Measurements from ENCODE around the gene PRDM16. TPM values are rescaled to one million over a fixed set of nuclear protein-coding genes. Genes with fewer than 3 reads are reported as not detected.
A peak's percentile ranks its signal among the peaks of the same experiment; 100 is the strongest.

The PRDM16 gene
- total and polyA plus RNA-seq, 2 of the 13 experiments (the other 11 are each of a cell fraction or from before 2014, with no cell fraction given), result 0.15 to 0.81 TPM

GRCh38 chr1:3355894-3356826 is 287.2 kb downstream of the PRDM16 start (continued):
- no peak for TF ChIP-seq ZSCAN5A (CRISPR knock-in tag; IDR thresholded peaks at IDR 0.05; ENCODE audit: borderline replicate concordance)
- TF ChIP-seq ERF (CRISPR knock-in tag; IDR thresholded peaks at IDR 0.05), result peak; percentile 52; the same call in 1 of the 2 replicates
- TF ChIP-seq ZNF30 (CRISPR knock-in tag; IDR thresholded peaks at IDR 0.05), result no peak
- TF ChIP-seq ZBTB25 (CRISPR knock-in tag; IDR thresholded peaks at IDR 0.05), result no peak
- TF ChIP-seq HNRNPLL (IDR thresholded peaks at IDR 0.05; ENCODE audit: low read depth, low read length, poor library complexity, severe bottlenecking), result no peak
- TF ChIP-seq GABPB1 (CRISPR knock-in tag; IDR thresholded peaks at IDR 0.05), result peak; percentile 37; the same call in 1 of the 2 replicates
- TF ChIP-seq, protein P1, sequence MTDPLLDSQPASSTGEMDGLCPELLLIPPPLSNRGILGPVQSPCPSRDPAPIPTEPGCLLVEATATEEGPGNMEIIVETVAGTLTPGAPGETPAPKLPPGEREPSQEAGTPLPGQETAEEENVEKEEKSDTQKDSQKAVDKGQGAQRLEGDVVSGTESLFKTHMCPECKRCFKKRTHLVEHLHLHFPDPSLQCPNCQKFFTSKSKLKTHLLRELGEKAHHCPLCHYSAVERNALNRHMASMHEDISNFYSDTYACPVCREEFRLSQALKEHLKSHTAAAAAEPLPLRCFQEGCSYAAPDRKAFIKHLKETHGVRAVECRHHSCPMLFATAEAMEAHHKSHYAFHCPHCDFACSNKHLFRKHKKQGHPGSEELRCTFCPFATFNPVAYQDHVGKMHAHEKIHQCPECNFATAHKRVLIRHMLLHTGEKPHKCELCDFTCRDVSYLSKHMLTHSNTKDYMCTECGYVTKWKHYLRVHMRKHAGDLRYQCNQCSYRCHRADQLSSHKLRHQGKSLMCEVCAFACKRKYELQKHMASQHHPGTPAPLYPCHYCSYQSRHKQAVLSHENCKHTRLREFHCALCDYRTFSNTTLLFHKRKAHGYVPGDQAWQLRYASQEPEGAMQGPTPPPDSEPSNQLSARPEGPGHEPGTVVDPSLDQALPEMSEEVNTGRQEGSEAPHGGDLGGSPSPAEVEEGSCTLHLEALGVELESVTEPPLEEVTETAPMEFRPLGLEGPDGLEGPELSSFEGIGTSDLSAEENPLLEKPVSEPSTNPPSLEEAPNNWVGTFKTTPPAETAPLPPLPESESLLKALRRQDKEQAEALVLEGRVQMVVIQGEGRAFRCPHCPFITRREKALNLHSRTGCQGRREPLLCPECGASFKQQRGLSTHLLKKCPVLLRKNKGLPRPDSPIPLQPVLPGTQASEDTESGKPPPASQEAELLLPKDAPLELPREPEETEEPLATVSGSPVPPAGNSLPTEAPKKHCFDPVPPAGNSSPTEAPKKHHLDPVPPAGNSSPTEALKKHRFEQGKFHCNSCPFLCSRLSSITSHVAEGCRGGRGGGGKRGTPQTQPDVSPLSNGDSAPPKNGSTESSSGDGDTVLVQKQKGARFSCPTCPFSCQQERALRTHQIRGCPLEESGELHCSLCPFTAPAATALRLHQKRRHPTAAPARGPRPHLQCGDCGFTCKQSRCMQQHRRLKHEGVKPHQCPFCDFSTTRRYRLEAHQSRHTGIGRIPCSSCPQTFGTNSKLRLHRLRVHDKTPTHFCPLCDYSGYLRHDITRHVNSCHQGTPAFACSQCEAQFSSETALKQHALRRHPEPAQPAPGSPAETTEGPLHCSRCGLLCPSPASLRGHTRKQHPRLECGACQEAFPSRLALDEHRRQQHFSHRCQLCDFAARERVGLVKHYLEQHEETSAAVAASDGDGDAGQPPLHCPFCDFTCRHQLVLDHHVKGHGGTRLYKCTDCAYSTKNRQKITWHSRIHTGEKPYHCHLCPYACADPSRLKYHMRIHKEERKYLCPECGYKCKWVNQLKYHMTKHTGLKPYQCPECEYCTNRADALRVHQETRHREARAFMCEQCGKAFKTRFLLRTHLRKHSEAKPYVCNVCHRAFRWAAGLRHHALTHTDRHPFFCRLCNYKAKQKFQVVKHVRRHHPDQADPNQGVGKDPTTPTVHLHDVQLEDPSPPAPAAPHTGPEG (CRISPR knock-in tag; IDR thresholded peaks at IDR 0.05), result no peak
- TF ChIP-seq ZNF777 (CRISPR knock-in tag; IDR thresholded peaks at IDR 0.05), result no peak
- TF ChIP-seq RAD21 (CRISPR knock-in tag; IDR thresholded peaks at IDR 0.05), result no peak
- TF ChIP-seq PRDM15 (CRISPR knock-in tag; IDR thresholded peaks at IDR 0.05), result no peak
- TF ChIP-seq ADNP (CRISPR knock-in tag; IDR thresholded peaks at IDR 0.05), result no peak; the same call in 1 of the 2 replicates
- no peak for TF ChIP-seq KDM2A (CRISPR knock-in tag; IDR thresholded peaks at IDR 0.05; ENCODE audit: borderline replicate concordance, low read depth)
- TF ChIP-seq, protein P2, sequence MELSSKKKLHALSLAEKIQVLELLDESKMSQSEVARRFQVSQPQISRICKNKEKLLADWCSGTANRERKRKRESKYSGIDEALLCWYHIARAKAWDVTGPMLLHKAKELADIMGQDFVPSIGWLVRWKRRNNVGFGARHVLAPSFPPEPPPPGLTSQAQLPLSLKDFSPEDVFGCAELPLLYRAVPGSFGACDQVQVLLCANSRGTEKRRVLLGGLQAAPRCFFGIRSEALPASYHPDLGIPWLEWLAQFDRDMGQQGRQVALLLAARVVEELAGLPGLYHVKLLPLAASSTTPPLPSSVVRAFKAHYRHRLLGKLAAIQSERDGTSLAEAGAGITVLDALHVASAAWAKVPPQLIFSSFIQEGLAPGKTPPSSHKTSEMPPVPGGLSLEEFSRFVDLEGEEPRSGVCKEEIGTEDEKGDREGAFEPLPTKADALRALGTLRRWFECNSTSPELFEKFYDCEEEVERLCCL (CRISPR knock-in tag; IDR thresholded peaks at IDR 0.05; ENCODE audit: borderline replicate concordance), result no peak
- TF ChIP-seq EHMT2 (IDR thresholded peaks at IDR 0.05; ENCODE audit: borderline replicate concordance, low read depth, low read length), result no peak
